T-helper 17 cell (primary cell): ENCODE data around the gene LRMDA. TPM values are rescaled to one million over a fixed set of nuclear protein-coding genes. Genes with fewer than 3 reads are reported as not detected.

ENCODE experiments used
- ATAC-seq: fragments of 150-1000 bp; cut with Tn5 transposase; 2 replicates; pipeline ENCODE4 v1.10.0; 2021; ENCODE audit warnings: mild to moderate bottlenecking, moderate library complexity
- DNase-seq, 3 donors: peaks; one replicate each; pipeline versions ENCODE4 v3.0.0 to v3.0.0-alpha.2; 2020 to 2021
- H3K9me3 ChIP-seq: one replicate; pipeline ENCODE4 v1.7.0; 2013; ENCODE audit warnings: low read length, mild to moderate bottlenecking; ENCODE audit not compliant: control insufficient read depth, poor library complexity, severe bottlenecking
- H3K27ac Mint-ChIP-seq: one replicate; pipeline ENCODE4 v1.8.0; 2022; ENCODE audit warnings: mild to moderate bottlenecking, moderate library complexity, mixed read lengths
- H3K27me3 Mint-ChIP-seq: one replicate; pipeline ENCODE4 v1.8.0; 2022; ENCODE audit warnings: mixed read lengths
- H3K36me3 Mint-ChIP-seq: one replicate; pipeline ENCODE4 v1.8.0; 2022; ENCODE audit warnings: low read depth, mixed read lengths
- H3K4me1 Mint-ChIP-seq: one replicate; pipeline ENCODE4 v1.8.0; 2022; ENCODE audit warnings: mild to moderate bottlenecking, mixed read lengths
- H3K4me3 Mint-ChIP-seq: one replicate; pipeline ENCODE4 v1.8.0; 2022; ENCODE audit warnings: mild to moderate bottlenecking, moderate library complexity, mixed read lengths
- total RNA-seq, 4 donors: library from RNA in 2 of 4; stranded (reverse) in 2 of 4; gene quantifications; one replicate each; pipeline ENCODE4 v1.2.3 and lab custom pipeline; 2022 to 2026

LRMDA gene
- total RNA-seq, 2 donors from 2014 or later: not detected

DNA sequence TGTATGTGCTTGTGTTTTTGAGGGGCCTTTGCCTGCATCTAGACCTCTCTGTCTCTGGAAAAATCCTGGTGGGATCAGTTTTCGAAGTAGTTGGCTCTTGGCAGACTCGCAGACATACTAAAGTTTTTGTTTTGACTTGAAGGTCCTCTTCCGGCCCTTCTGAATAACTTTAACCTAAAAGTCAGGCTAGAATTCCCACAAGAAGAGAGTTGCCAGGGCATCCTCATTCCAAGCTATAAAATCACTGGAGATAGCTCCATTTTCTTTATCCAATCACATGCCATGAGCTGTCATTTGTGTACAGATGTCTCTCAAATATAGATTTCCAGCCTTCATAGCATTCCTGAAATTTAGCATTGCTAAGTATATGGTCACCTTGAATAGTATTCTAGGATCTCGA is 967.8 kb downstream of the LRMDA start:
- Mint-ChIP-seq H3K4me3 (no peak overlapping the region), H3K27me3 (no peaks in the 10 kb centered on the region), H3K27ac (no peak overlapping the region), H3K4me1 (no peaks in the 10 kb centered on the region), H3K36me3 (no peaks in the 10 kb centered on the region)
- no peak for DNase-seq
- H3K9me3 ChIP-seq: no peaks in the 10 kb centered on the region
- no peak for ATAC-seq

DNA sequence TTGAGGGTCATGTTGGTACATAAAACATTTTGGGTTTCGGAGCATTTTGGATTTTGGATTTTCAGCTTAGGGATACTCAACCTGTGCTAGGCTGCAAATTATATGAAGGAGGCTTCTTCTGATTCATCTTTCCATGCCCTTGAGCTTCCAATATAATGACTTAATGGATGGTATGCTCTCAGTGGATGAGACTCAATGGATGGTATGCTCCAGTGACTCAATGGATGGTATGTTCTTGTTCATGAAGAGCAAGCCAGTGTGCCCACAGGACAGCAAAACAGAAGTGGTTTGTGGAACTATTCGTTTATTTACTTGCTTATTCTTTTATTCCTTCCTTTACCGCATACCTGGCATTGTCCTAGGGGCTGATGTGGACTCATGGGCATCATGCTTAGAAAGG is 969.6 kb downstream of the LRMDA start:
- no peaks in the 10 kb centered on the region for H3K36me3 Mint-ChIP-seq
- DNase-seq: no peak
- H3K4me1 Mint-ChIP-seq: no peaks in the 10 kb centered on the region
- no peaks in the 10 kb centered on the region for H3K27me3 Mint-ChIP-seq
- no peak for ATAC-seq
- no peak overlapping the region for H3K27ac Mint-ChIP-seq
- H3K4me3 Mint-ChIP-seq: no peak overlapping the region
- no peaks in the 10 kb centered on the region for H3K9me3 ChIP-seq

DNA sequence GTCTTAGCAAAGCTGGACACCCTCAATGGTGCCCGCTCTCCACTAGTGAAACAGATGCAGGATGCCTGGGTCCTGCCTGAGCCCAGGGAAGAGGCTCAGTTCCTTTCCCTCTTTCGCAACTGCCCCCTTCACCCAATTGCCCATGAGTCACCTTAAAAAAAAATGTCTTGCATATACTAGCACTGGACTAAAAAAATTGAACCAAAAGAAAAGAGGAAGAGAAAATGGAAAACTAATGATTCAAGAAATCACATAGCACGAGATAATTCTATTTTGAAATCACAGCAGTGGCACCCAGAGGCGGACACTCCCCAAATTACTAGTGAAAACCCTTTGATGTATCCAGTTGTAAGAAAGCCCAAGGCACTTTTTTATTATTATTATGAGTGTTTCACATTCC is 972.5 kb downstream of the LRMDA start:
- H3K9me3 ChIP-seq: no peaks in the 10 kb centered on the region
- no peaks in the 10 kb centered on the region for H3K36me3 Mint-ChIP-seq
- H3K27me3 Mint-ChIP-seq: no peaks in the 10 kb centered on the region
- H3K4me3 Mint-ChIP-seq: no peak overlapping the region
- ATAC-seq (no peak), DNase-seq (no peak)
- no peak overlapping the region for H3K27ac Mint-ChIP-seq
- H3K4me1 Mint-ChIP-seq: no peaks in the 10 kb centered on the region

DNA sequence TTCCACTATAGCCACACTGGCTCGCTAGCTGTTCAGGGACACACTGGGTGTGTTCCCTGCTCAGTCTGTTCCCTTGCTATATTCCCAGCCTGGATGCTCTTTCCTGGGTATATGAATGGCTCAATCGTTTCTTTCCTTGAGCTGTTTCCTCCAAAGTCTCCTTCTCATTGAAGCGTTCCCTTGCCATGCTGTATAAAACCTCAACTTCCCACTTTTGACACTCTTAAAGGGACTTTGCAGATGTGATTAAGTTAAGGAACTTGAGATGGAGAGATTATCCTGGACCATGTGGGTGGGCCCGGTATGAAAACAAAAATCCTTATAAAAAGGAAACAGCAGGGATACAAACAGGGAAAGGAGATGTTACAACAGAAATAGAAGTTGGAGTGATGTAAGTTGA is 973.1 kb downstream of the LRMDA start:
- Mint-ChIP-seq H3K27ac (no peak overlapping the region), H3K36me3 (no peaks in the 10 kb centered on the region), H3K4me1 (no peaks in the 10 kb centered on the region), H3K4me3 (no peak overlapping the region), H3K27me3 (no peaks in the 10 kb centered on the region)
- no peak for DNase-seq
- no peaks in the 10 kb centered on the region for H3K9me3 ChIP-seq
- ATAC-seq: no peak

DNA sequence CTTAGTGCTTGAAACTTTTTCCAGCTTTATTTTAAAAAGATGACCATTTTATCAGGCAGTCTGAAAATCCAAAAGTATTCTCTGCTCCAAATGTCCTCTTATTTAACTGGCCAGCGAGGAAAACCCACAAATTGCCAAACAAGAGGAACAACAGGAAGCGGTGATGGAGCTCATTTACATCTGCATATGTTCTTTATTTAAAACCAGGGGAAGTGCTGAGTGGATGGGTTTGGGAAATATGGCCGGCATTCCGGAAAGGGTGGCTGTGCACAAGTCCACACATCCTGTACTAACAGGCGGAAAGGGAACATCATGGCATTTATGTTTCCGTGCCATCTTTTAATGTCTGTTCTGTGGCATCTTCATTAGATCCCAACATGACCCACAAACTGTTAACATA is 974.5 kb downstream of the LRMDA start:
- no peaks in the 10 kb centered on the region for H3K4me1 Mint-ChIP-seq
- ATAC-seq (no peak), DNase-seq (no peak)
- H3K36me3 Mint-ChIP-seq: no peaks in the 10 kb centered on the region
- H3K27ac Mint-ChIP-seq: no peak overlapping the region
- H3K4me3 Mint-ChIP-seq: no peak overlapping the region
- H3K9me3 ChIP-seq: no peaks in the 10 kb centered on the region
- no peaks in the 10 kb centered on the region for H3K27me3 Mint-ChIP-seq

DNA sequence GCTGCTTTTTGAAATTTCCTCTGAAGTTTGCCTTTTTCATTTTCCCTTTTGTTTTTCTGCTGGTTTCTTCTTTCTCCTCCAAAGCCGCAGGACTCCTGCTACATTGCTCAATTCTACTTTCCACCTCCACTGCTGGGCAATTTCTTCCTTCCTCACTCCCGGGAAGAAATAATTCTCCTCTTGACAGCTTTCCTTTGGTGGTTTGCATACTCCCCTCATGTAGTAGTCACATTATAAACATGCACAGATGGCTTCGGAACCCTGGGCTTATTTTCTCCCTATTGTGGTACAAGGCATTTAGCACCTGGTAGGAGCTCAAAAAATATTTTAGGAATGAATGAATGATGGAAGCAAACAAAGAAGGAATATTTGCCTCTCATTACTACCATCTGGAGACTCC is 977.2 kb downstream of the LRMDA start:
- Mint-ChIP-seq H3K27ac (no peak overlapping the region), H3K4me1 (no peaks in the 10 kb centered on the region), H3K36me3 (no peaks in the 10 kb centered on the region), H3K4me3 (no peak overlapping the region), H3K27me3 (no peaks in the 10 kb centered on the region)
- no peaks in the 10 kb centered on the region for H3K9me3 ChIP-seq
- DNase-seq (no peak), ATAC-seq (no peak)

DNA sequence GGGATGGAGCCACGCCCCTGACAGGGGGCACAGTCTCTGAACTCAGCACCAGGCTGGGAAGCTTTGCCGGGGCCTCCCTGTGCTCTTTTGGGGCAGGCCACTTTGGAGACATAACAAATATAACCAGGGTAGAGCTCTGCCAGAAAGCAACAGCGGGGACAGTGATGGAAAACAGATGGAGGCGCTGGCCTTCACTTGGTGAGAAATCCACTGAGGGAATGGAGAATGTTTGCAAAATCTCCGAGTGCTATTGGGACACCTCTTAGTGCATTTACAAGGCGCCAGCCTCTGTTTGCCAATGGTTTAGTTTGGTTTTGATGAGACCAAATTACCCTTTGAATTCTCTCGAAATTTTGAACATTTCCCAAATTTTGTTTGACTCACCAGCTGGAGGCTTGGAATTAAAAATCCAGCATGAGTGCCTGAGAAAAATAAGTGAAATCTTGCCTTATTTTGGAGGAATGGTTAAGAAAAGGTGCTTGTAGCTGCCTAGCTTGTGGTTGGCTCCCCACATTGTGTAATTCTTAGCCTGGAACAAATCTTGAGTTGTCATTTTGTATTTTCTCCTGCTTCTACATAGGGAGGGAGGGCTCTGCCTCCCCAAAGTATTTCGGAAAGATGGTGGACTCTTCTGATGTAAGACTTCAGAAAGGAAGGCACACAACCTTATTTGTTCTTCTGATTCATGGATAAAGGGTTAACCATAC is 980.5 kb downstream of the LRMDA start:
- H3K4me1 Mint-ChIP-seq: no peaks in the 10 kb centered on the region
- DNase-seq: no peak
- H3K36me3 Mint-ChIP-seq: no peaks in the 10 kb centered on the region
- no peaks in the 10 kb centered on the region for H3K9me3 ChIP-seq
- ATAC-seq: no peak
- H3K27ac Mint-ChIP-seq: no peak overlapping the region
- H3K27me3 Mint-ChIP-seq: no peaks in the 10 kb centered on the region
- H3K4me3 Mint-ChIP-seq: no peak overlapping the region

DNA sequence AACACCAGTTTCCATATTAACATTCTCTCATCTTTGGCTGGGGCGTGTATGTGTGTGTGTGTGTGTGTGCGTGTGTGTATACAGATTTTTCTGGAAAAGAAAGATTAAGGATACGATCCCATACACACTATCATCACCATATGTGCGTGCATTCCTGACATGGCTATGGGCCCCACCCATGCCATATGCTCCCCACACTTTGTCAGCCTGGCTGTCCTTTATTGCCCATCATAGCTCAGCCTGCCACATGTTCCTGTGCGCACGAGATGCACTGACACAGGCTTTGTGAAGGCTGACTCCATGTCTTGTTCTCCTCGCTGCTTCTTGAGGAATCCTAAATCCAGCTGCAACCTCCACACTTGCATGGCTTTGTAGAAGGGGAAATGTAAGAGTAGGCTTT is 984.1 kb downstream of the LRMDA start:
- H3K9me3 ChIP-seq: no peaks in the 10 kb centered on the region
- ATAC-seq (no peak), DNase-seq (no peak)
- Mint-ChIP-seq H3K27ac (no peak overlapping the region), H3K4me3 (no peak overlapping the region), H3K4me1 (no peaks in the 10 kb centered on the region), H3K27me3 (no peaks in the 10 kb centered on the region), H3K36me3 (no peaks in the 10 kb centered on the region)

DNA sequence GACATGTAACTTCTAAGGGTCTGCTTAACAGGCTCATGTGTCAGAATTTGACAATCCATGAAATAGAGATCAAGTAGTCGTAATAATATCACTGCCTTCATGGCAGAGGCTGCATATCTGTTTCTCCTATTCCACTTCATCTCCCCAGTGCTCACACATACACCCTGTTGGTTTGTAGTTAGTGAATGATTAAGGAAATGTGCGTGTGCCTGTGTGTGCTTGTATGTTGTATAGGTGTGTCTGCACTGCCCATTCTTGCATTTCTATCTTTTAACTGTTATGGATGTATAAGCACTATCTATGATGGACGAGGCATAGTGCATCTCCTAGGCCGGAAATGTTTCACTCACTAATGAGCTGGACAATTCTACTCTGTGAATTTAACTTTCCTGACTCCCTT is 985.2 kb downstream of the LRMDA start:
- H3K9me3 ChIP-seq: no peaks in the 10 kb centered on the region
- ATAC-seq (no peak), DNase-seq (no peak)
- Mint-ChIP-seq H3K4me3 (no peak overlapping the region), H3K27me3 (no peaks in the 10 kb centered on the region), H3K36me3 (no peaks in the 10 kb centered on the region), H3K4me1 (no peaks in the 10 kb centered on the region), H3K27ac (no peak overlapping the region)

DNA sequence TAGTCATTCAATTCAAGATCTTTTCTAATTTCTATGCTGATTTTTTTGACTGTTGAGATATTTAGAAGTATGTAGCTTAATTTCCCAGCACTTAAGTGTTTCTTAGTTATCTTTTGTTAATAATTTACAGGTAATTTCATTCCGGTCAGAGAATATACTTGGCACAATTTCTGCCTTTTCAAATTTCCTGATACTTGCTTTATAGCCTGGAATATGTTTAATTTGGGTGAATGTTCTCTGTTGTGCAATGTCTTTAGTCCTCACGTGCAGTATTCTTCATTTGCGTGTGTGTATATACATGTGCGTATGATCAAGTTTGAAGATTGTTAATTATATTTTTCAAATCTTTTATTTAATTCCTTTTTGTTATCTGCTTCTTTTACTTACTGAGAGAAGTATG is 989.3 kb downstream of the LRMDA start:
- Mint-ChIP-seq H3K4me1 (no peaks in the 10 kb centered on the region), H3K4me3 (no peak overlapping the region), H3K27me3 (no peaks in the 10 kb centered on the region), H3K27ac (no peak overlapping the region), H3K36me3 (no peaks in the 10 kb centered on the region)
- DNase-seq (no peak), ATAC-seq (no peak)
- H3K9me3 ChIP-seq: no peaks in the 10 kb centered on the region

DNA sequence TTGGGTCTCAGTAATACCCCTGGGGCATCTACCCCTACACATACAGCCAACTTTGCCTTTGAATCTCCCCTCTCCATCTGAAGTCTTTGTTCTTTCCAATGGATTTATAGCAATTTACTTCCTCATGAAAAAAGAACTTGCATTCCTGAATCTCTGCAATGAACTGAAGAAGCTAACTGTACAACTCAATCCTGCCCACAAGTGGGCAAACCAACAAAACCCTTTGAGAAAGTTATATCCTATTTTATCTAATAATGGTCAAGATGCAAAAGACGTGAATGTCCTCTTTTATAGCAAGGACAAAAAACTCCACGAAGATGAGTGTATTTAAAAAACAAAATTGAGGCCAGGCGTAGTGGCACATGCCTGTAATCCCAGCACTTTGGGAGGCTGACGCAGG is 991.3 kb downstream of the LRMDA start:
- Mint-ChIP-seq H3K4me3 (no peak overlapping the region), H3K27me3 (no peaks in the 10 kb centered on the region), H3K27ac (no peak overlapping the region), H3K4me1 (no peaks in the 10 kb centered on the region), H3K36me3 (no peaks in the 10 kb centered on the region)
- ATAC-seq (no peak), DNase-seq (no peak)
- no peaks in the 10 kb centered on the region for H3K9me3 ChIP-seq

DNA sequence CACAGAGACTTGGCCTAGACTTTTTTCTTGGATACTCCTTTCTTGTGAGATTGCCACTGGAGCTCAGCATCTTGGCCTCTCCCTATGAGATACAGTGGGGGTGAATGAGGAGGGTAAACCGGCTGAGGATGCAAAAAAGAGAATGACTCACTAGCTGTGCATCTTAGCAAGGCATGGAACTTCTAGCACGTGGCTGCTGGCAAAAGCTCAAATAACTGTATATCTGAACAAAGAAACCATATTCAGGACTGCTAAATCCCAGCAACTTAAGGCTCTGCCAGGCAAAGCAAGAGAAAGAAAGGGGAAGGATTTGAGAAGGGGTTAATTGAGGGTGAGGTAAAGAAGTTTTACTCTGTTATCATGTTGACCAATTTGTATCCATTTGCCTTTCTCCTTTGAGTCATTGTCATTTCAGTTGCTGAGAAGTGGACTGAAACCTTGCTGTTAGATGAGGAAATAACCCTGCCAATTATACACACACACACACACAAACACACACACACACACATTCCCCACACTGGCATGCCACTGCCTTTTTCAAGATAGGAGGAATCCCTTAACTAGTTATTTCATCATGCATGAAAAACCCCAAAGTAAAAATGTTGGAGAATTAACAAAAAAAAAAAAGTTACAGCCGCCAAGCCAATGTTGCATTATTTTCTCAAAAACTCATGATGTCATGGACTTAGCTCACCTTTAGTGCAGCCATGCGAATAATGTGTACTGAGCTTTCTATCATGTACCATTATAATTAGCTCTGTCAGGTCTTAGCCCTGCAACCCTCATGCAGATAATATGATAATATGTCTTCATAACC is 997.3 kb downstream of the LRMDA start:
- H3K27ac Mint-ChIP-seq: no peak overlapping the region
- ATAC-seq: no peak
- H3K36me3 Mint-ChIP-seq: no peaks in the 10 kb centered on the region
- no peaks in the 10 kb centered on the region for H3K4me1 Mint-ChIP-seq
- H3K27me3 Mint-ChIP-seq: no peaks in the 10 kb centered on the region
- DNase-seq: no peak
- no peaks in the 10 kb centered on the region for H3K9me3 ChIP-seq
- no peak overlapping the region for H3K4me3 Mint-ChIP-seq

DNA sequence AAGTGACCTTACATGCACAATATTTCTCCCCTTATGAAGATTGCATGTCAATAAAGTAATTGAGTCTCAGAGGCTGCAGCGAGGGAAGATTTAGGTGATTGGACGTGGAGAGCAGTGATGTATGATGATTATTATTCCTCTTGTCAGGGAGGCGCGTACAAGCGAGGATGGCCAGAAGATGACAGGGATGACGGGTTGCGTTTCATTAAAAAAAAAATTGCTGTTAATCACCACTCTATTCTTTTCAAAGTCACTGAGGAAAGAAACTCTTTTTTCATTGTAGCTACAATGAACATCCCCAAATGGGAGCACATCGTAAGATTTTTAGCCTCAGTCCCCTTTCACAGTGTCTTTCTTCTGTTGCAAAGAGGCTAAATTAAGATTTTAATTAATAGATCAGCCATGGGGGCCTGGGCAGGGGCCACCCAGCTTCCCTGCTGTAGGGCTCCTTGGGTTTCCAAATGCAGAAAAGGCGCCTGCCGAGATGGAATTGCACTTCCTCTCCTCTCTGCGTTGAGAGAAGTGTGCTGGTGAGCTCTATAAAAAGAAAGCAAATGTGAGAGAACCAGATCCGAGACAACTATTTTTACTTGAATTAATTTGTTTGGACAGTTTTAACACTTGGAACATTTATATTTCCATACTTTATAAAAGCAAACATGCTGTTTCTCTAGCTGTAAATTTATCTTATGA is 998.1 kb downstream of the LRMDA start:
- H3K27me3 Mint-ChIP-seq: no peaks in the 10 kb centered on the region
- ATAC-seq (no peak), DNase-seq (no peak)
- H3K4me3 Mint-ChIP-seq: no peak overlapping the region
- H3K9me3 ChIP-seq: no peaks in the 10 kb centered on the region
- peaks cover 1% of the 10 kb centered on the region for H3K36me3 Mint-ChIP-seq
- no peaks in the 10 kb centered on the region for H3K4me1 Mint-ChIP-seq
- no peak overlapping the region for H3K27ac Mint-ChIP-seq
